MCF 10A (cell line): ENCODE results near the gene DDX53. TPM values are rescaled to one million over a fixed set of nuclear protein-coding genes. Genes with fewer than 3 reads are reported as not detected.

ENCODE experiments used
- BruUV-seq: library from RNA; stranded (reverse); fragments of 400-500 nt; replicated peaks from 2 replicates; lab custom pipeline; 2021; lab: Mats Ljungman, UMichigan
- CTCF ChIA-PET: fragments of 300-600 bp; sonication (Branson Sonifier 250); formaldehyde crosslinking; extraction: SDS; loops from one replicate; lab custom pipeline; 2021; ENCODE audit warnings: antibody characterized with exemption, inconsistent platforms; lab: Yijun Ruan, JAX
- POLR2A ChIA-PET: fragments of 300-600, 350-650 bp; sonication (Branson Sonifier 250); formaldehyde crosslinking; extraction: SDS; loops from one replicate; lab custom pipeline; 2020; ENCODE audit warnings: antibody characterized with exemption, inconsistent platforms; lab: Yijun Ruan, JAX
- DNase-seq: peaks from one replicate; pipeline ENCODE4 v3.0.0-alpha.2; 2018; ENCODE audit not compliant: unreplicated experiment
- H3K27ac Mint-ChIP-seq: one replicate; pipeline ENCODE4 v1.8.0; 2022; ENCODE audit warnings: mild to moderate bottlenecking, low read depth, mixed read lengths; ENCODE audit not compliant: unreplicated experiment
- H3K27me3 Mint-ChIP-seq: one replicate; pipeline ENCODE4 v1.8.0; 2022; ENCODE audit warnings: mixed read lengths; ENCODE audit not compliant: insufficient read depth, unreplicated experiment
- H3K36me3 Mint-ChIP-seq: one replicate; pipeline ENCODE4 v1.8.0; 2022; ENCODE audit warnings: mild to moderate bottlenecking, moderate library complexity, mixed read lengths; ENCODE audit not compliant: insufficient read depth, unreplicated experiment
- H3K4me1 Mint-ChIP-seq: one replicate; pipeline ENCODE4 v1.8.0; 2022; ENCODE audit warnings: mixed read lengths; ENCODE audit not compliant: insufficient read depth, unreplicated experiment
- H3K4me3 Mint-ChIP-seq: one replicate; pipeline ENCODE4 v1.8.0; 2022; ENCODE audit warnings: mild to moderate bottlenecking, moderate library complexity, mixed read lengths; ENCODE audit not compliant: unreplicated experiment
- H3K9me3 Mint-ChIP-seq: one replicate; pipeline ENCODE4 v1.8.0; 2022; ENCODE audit warnings: mixed read lengths; ENCODE audit not compliant: unreplicated experiment
- intact Hi-C: fragments of 100-400 bp; cut with micrococcal nuclease; formaldehyde crosslinking; loops from 2 replicates; pipeline ENCODE4 v1.14.1; 2022
- total RNA-seq: library from RNA; stranded (reverse); gene quantifications from 2 replicates; pipeline ENCODE4 v1.2.3, GENCODE V29; 2022
- TF ChIP-seq, protein P1 (sequence below): fragments of 200-600 bp; IDR thresholded peaks from one replicate; pipeline ENCODE4 v1.8.0; 2022; ENCODE audit warnings: antibody characterized with exemption, mild to moderate bottlenecking; ENCODE audit not compliant: unreplicated experiment

DDX53 gene
- total RNA-seq, 1 experiment from 2014 or later, result not detected

DNA sequence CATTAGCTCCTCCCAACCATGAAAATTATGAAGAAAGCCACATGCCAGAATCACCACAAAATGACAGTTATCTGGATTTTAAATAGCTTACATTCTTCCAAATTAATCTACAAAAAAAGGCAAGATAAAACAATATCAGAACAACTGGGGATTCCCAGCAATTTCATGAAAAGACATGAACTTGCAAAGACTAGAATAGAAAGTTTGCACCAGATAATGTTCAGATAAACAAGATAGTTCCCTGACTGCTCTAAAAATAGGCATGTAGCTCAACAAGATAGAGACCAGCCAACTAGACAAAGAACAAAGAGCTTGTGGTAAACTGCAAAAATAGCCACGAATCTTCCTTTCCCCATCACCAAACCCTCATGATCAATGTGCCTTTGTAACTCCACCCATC, 30.3 kb upstream of the DDX53 start:
- peaks cover 15% of the 10 kb centered on the region for H3K27me3 Mint-ChIP-seq
- BruUV-seq, result no TSS peak
- TF ChIP-seq, protein P1, sequence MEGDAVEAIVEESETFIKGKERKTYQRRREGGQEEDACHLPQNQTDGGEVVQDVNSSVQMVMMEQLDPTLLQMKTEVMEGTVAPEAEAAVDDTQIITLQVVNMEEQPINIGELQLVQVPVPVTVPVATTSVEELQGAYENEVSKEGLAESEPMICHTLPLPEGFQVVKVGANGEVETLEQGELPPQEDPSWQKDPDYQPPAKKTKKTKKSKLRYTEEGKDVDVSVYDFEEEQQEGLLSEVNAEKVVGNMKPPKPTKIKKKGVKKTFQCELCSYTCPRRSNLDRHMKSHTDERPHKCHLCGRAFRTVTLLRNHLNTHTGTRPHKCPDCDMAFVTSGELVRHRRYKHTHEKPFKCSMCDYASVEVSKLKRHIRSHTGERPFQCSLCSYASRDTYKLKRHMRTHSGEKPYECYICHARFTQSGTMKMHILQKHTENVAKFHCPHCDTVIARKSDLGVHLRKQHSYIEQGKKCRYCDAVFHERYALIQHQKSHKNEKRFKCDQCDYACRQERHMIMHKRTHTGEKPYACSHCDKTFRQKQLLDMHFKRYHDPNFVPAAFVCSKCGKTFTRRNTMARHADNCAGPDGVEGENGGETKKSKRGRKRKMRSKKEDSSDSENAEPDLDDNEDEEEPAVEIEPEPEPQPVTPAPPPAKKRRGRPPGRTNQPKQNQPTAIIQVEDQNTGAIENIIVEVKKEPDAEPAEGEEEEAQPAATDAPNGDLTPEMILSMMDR, result no peak
- H3K36me3 Mint-ChIP-seq, result no peaks in the 10 kb centered on the region
- H3K9me3 Mint-ChIP-seq, result no peaks in the 10 kb centered on the region
- H3K4me3 Mint-ChIP-seq, result no peak overlapping the region
- intact Hi-C loops, result no loop called here
- H3K27ac Mint-ChIP-seq, result no peak overlapping the region
- POLR2A ChIA-PET, result no interaction called here
- CTCF ChIA-PET, result no interaction called here
- H3K4me1 Mint-ChIP-seq, result no peaks in the 10 kb centered on the region
- no peak for DNase-seq

DNA sequence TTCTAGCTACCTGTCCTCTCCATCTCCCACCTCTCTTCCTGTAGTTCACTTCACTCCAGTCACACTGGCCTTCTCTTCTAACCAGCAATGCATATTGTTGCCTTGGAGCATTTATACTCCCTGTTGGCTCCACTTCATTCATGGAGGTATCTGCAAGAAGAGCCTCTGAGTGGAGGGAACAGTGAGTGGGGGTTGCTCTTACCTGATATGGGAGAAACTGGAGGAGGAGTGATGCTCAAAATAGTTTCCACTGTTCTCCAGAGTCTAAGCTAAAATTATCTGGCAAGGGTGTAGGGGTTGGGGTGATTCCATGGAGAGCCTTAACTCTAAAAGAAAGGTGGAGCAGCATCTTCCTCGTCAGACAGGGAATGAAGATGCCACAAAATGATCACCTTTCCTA, 28.9 kb upstream of the DDX53 start:
- CTCF ChIA-PET, result interaction anchor here (0.7 kb wide), 1 partner anchor 985 kb away, joined by 3 read pairs; no protein-coding TSS in a partner anchor

DNA sequence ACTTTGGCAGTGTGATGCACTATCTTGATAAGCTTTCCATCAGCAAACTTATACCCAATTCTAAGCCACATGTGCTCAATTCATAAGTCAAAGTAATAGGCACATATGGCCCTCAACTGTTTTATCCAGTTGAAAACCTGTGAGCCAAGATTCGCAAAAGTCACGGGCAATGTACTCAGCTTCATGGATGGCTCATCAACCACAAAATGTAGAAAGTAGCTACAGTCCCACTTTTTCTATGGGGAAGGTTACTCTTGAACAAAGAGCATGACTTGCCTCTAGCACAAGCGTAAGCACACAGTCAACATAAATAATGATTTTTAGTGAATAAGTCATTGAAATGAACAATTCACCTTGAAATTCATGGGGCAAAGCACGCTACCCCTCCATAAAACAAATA, 25.1 kb upstream of the DDX53 start:
- BruUV-seq, result no TSS peak
- H3K4me1 Mint-ChIP-seq, result no peaks in the 10 kb centered on the region
- no peaks in the 10 kb centered on the region for H3K9me3 Mint-ChIP-seq
- POLR2A ChIA-PET, result no interaction called here
- CTCF ChIA-PET, result no interaction called here
- no peak overlapping the region for H3K4me3 Mint-ChIP-seq
- H3K36me3 Mint-ChIP-seq, result no peaks in the 10 kb centered on the region
- H3K27me3 Mint-ChIP-seq, result peaks cover 51% of the 10 kb centered on the region
- TF ChIP-seq, protein P1, result no peak
- DNase-seq, result no peak
- intact Hi-C loops, result no loop called here
- no peak overlapping the region for H3K27ac Mint-ChIP-seq

More for the DNA sequence above, 28.9 kb upstream of the DDX53 start:
- no peaks in the 10 kb centered on the region for H3K4me1 Mint-ChIP-seq
- no peak for DNase-seq
- no peaks in the 10 kb centered on the region for H3K9me3 Mint-ChIP-seq
- H3K27me3 Mint-ChIP-seq, result peaks cover 25% of the 10 kb centered on the region
- POLR2A ChIA-PET, result no interaction called here
- H3K27ac Mint-ChIP-seq, result no peak overlapping the region
- BruUV-seq, result no TSS peak
- intact Hi-C loops, result no loop called here
- no peak overlapping the region for H3K4me3 Mint-ChIP-seq
- TF ChIP-seq, protein P1, result no peak
- no peaks in the 10 kb centered on the region for H3K36me3 Mint-ChIP-seq

DNA sequence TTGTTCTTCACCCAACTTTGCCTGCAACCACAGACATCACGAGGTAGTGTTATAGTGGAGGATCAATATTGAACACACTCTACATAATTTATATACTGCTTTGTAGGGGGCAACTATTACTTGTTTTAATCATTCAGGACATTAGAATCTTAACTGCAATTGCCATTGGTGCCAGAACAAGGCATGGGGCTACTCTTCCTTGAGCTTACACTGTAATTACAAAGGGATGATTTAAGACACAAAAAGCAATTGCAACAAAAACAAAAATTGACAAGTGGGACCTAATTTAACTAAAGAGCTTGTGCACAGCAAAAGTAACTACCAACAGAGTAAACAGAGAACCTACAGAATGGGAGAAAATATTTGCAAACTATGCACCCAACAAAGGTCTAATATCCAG, 24.0 kb upstream of the DDX53 start:
- TF ChIP-seq, protein P1, result no peak
- CTCF ChIA-PET, result no interaction called here
- Mint-ChIP-seq H3K27me3 (peaks cover 47% of the 10 kb centered on the region), H3K27ac (no peak overlapping the region), H3K9me3 (no peaks in the 10 kb centered on the region), H3K4me1 (no peaks in the 10 kb centered on the region), H3K4me3 (no peak overlapping the region), H3K36me3 (no peaks in the 10 kb centered on the region)
- POLR2A ChIA-PET, result no interaction called here
- intact Hi-C loops, result no loop called here
- no TSS peak for BruUV-seq
- DNase-seq, result no peak
